ENCODE measurements around the gene F7.
"Not testable (repeated sequence)": the region's sequence is repeated elsewhere in the genome, so short reads cannot be mapped to it uniquely, and the experiment has no call there.

The F7 gene

GRCh38 chr13:113087923-113088690, 17.5 kb upstream of the F7 start:
- no peak for DNase-seq

- no peak for DNase-seq
Observed at GRCh38 chr13:113088691-113089020, 16.9 kb upstream of the F7 start.

GRCh38 chr13:113089693-113090414, 15.7 kb upstream of the F7 start:
- DNase-seq = no peak

GRCh38 chr13:113090415-113090770, 15.2 kb upstream of the F7 start:
- DNase-seq = no peak

- DNase-seq = no peak
Observed at GRCh38 chr13:113090806-113091205, 14.8 kb upstream of the F7 start.

- DNase-seq = no peak
Observed at GRCh38 chr13:113091211-113091771, 14.3 kb upstream of the F7 start.

GRCh38 chr13:113091891-113092775, 13.5 kb upstream of the F7 start:
- no peak for DNase-seq

- DNase-seq = no peak
Observed at GRCh38 chr13:113092776-113093579, 12.6 kb upstream of the F7 start.

GRCh38 chr13:113093580-113094409, 11.8 kb upstream of the F7 start:
- no peak for DNase-seq

GRCh38 chr13:113094410-113094800, 11.2 kb upstream of the F7 start:
- DNase-seq = no peak

- DNase-seq = no peak
Observed at GRCh38 chr13:113095146-113096051, 10.2 kb upstream of the F7 start.

- no peak for DNase-seq
Observed at GRCh38 chr13:113096052-113096744, 9.4 kb upstream of the F7 start.

- no peak for DNase-seq
Observed at GRCh38 chr13:113096745-113097305, 8.8 kb upstream of the F7 start.

GRCh38 chr13:113097651-113098050, 7.9 kb upstream of the F7 start:
- no peak for DNase-seq

- no peak for DNase-seq
Observed at GRCh38 chr13:113098162-113098732, 7.3 kb upstream of the F7 start.

- no peak for DNase-seq
Observed at GRCh38 chr13:113099142-113099541, 6.4 kb upstream of the F7 start.

- DNase-seq = not testable (repeated sequence)
Observed at GRCh38 chr13:113102302-113102701, 3.3 kb upstream of the F7 start.

- DNase-seq = no peak
Observed at GRCh38 chr13:113102727-113103126, 2.9 kb upstream of the F7 start.

- DNase-seq = no peak
Observed at GRCh38 chr13:113103646-113104045, 1.9 kb upstream of the F7 start.

Measured in stimulated activated CD4-positive, alpha-beta T cell treated with anti-CD3 and anti-CD28 coated beads, Interleukin-4, amount 100 ng/mL, for 24 hours (primary cell).